Kidney epithelial cell (primary cell): ENCODE measurements around the gene ANKRD62. TPM values are rescaled to one million over a fixed set of nuclear protein-coding genes. Genes with fewer than 3 reads are reported as not detected.

Experiments used
- DNase-seq: peaks from one replicate; pipeline ENCODE4 v3.0.0-alpha.2; 2010; ENCODE audit warnings: low read depth
- H3K27me3 ChIP-seq: 2 replicates; pipeline ENCODE4 v1.6.0; 2011; ENCODE audit warnings: low read length; ENCODE audit not compliant: control insufficient read depth, insufficient read depth
- H3K36me3 ChIP-seq: 2 replicates; pipeline ENCODE4 v1.5.1; 2011; ENCODE audit warnings: low read length; ENCODE audit not compliant: control insufficient read depth, insufficient read depth
- H3K4me3 ChIP-seq: 2 replicates; pipeline ENCODE4 v1.5.1; 2011; ENCODE audit warnings: low read depth, mild to moderate bottlenecking, control low read depth, low read length
- CTCF ChIP-seq: IDR thresholded peaks from 2 replicates; pipeline ENCODE4 v1.5.1; 2011; ENCODE audit warnings: mild to moderate bottlenecking, moderate library complexity, low read length, control low read depth, inconsistent platforms; ENCODE audit not compliant: insufficient read depth, poor library complexity, severe bottlenecking
- total RNA-seq: library from RNA; depleted of rRNA; stranded (reverse); fragments of >200 nt; gene quantifications from 2 replicates; pipeline ENCODE4 v1.2.3, GENCODE V29; 2015

Gene ANKRD62
- total RNA-seq, 1 donor from 2014 or later = not detected

DNA sequence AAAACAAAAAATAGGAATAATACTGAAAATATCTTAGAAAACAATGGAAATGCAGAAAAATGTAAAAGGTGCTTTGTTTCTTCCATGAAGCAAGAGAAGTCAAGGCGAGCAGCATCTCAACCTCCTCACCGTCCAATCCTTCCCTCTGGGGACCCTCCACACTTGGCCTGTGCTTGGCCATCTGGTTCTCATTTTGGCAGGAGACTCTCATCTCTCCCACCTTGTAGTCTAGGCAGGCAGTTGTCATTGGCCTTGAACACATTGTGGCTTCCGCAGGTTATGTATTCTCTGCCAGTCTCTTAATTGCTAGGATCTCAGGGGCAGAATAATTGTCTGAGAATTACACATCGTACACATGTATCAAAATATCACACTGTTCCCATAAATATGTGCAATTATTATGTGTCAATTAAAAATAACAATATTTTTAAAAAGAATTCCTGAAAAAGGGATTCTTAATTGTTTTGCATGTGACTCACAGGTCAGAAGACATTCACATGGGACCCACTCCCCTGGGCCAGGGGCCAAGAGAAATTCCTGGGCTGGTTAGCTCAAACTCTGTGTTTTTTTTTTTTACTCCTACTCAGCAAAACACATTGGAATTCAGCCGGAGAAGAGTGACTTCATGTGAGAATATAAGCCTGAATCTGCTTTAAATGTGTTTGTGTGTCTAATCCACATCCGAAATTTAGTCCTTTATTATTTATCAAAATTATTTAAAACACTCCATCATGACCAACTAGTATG, 14.0 kb upstream of the ANKRD62 start:
- Histone ChIP-seq H3K27me3 (no peaks in the 10 kb centered on the region), H3K36me3 (no peaks in the 10 kb centered on the region)

GRCh38 chr18:12085136-12085535, 8.5 kb upstream of the ANKRD62 start:
- no peak for DNase-seq
- H3K4me3 ChIP-seq = no peak overlapping the region
- no peaks in the 10 kb centered on the region for H3K36me3 ChIP-seq
- no peak for TF ChIP-seq CTCF
- H3K27me3 ChIP-seq = no peaks in the 10 kb centered on the region

More for the DNA sequence above, 14.0 kb upstream of the ANKRD62 start:
- no peak overlapping the region for H3K4me3 ChIP-seq
- no peak for TF ChIP-seq CTCF
- DNase-seq = peak; percentile 64

DNA sequence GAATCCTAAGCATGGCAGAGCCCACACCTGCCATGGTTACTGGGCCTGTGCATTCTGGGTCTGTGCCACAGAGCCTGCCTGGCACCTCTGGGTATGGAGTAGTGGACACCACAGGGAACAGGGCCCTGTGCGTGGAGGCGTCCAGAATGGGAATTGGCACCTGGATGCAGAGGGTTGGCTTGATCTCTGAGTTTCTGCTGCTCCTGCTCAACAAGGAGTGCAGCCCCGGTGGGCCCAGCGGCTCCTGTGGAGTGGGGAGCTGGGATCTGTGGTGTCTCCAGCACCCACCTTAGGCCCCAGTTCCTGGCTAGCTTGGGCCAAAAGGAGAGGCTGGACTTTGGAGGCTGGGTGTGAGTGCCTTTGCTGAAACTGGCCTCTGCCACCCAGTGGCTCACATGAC, 7.9 kb upstream of the ANKRD62 start:
- no peak for TF ChIP-seq CTCF
- no peaks in the 10 kb centered on the region for H3K27me3 ChIP-seq
- DNase-seq = no peak
- H3K36me3 ChIP-seq = no peaks in the 10 kb centered on the region
- H3K4me3 ChIP-seq = no peak overlapping the region

GRCh38 chr18:12086249-12086648, 7.4 kb upstream of the ANKRD62 start:
- no peak for DNase-seq
- no peak overlapping the region for H3K4me3 ChIP-seq
- no peak for TF ChIP-seq CTCF
- no peaks in the 10 kb centered on the region for H3K27me3 ChIP-seq
- H3K36me3 ChIP-seq = no peaks in the 10 kb centered on the region

DNA sequence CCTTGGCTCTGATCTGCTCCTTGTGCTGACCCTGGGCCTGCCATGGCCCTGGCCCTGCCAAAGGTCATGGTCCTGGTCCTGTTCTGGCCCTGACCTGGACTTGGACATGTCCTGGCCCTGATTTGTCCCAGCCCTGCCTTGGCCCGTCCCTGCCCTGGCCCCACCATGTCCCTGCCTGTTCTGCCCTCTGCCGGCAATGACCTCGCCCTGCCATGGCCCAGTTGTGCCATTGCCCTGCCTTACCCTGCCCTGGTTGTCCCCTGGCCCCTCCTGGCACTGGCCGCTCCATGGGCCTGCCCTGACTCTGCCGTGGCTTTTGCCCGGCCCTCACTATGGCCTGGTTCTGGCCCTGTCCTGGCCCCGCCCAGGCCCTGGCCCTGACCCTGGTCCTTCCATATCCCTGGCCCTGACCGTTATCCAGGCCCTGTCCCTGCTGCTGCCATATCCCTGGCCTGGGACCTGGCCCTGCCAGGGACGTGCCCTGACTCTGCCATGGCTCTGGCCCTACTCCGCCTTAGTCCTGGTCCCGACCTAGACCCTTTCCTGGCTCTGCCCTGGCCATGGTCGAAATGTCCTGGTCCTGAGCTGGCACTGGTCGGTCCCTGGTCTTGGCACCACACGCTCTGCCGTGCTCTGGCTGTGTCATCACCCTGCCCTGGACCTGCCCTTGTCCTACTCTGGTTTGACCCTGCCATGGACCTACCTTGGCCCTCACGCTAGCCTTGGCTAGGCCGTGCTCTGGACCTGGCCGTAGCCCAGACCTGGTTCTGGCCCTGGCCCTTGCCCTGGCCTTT, 6.8 kb upstream of the ANKRD62 start:
- Histone ChIP-seq H3K27me3 (no peaks in the 10 kb centered on the region), H3K4me3 (no peak overlapping the region), H3K36me3 (no peaks in the 10 kb centered on the region)
- no peak for DNase-seq
- no peak for TF ChIP-seq CTCF
